Stimulated activated memory B cell treated with anti-CD40 and anti-IgM and Interleukin-4, amounts not matched to agents 10 μg/mL and 1 μg/mL and 100 μg/mL, for 72 hours (primary cell): ENCODE results near the gene TRAPPC2L.
"Not testable (repeated sequence)": the region's sequence is repeated elsewhere in the genome, so short reads cannot be mapped to it uniquely, and the experiment has no call there.

Experiments used
- ATAC-seq: fragments of 150-1000 bp; cut with Tn5 transposase; 2 replicates; pipeline ENCODE4 v1.10.0; 2021
- H3K27ac Mint-ChIP-seq: one replicate; pipeline ENCODE4 v1.8.0; 2022; ENCODE audit warnings: mild to moderate bottlenecking, mixed read lengths
- H3K27me3 Mint-ChIP-seq: one replicate; pipeline ENCODE4 v1.8.0; 2022; ENCODE audit warnings: mixed read lengths
- H3K36me3 Mint-ChIP-seq: one replicate; pipeline ENCODE4 v1.8.0; 2022; ENCODE audit warnings: mixed read lengths
- H3K4me1 Mint-ChIP-seq: one replicate; pipeline ENCODE4 v1.8.0; 2022; ENCODE audit warnings: mixed read lengths
- H3K4me3 Mint-ChIP-seq: one replicate; pipeline ENCODE4 v1.8.0; 2022; ENCODE audit warnings: mild to moderate bottlenecking, moderate library complexity, mixed read lengths
- H3K9me3 Mint-ChIP-seq: one replicate; pipeline ENCODE4 v1.8.0; 2022; ENCODE audit warnings: mixed read lengths

Gene TRAPPC2L

GRCh38 chr16:88815227-88815626 lies 41.7 kb upstream of the TRAPPC2L start:
- Mint-ChIP-seq H3K9me3 (no peaks in the 10 kb centered on the region), H3K36me3 (no peaks in the 10 kb centered on the region), H3K27ac (no peak overlapping the region), H3K4me3 (no peak overlapping the region), H3K4me1 (peaks cover 17% of the 10 kb centered on the region), H3K27me3 (no peaks in the 10 kb centered on the region)
- no peak for ATAC-seq

- H3K4me3 Mint-ChIP-seq, result no peak overlapping the region
- H3K4me1 Mint-ChIP-seq, result peaks cover 9% of the 10 kb centered on the region
- peak; percentile 29 for ATAC-seq
- no peaks in the 10 kb centered on the region for H3K9me3 Mint-ChIP-seq
- H3K36me3 Mint-ChIP-seq, result no peaks in the 10 kb centered on the region
- H3K27ac Mint-ChIP-seq, result no peak overlapping the region
- no peaks in the 10 kb centered on the region for H3K27me3 Mint-ChIP-seq
These were observed 40.9 kb upstream of the TRAPPC2L start for GRCh38 chr16:88815901-88816589.

- Mint-ChIP-seq H3K27ac (no peak overlapping the region), H3K9me3 (no peaks in the 10 kb centered on the region), H3K4me1 (peaks cover 3% of the 10 kb centered on the region), H3K27me3 (no peaks in the 10 kb centered on the region), H3K36me3 (peaks cover 3% of the 10 kb centered on the region), H3K4me3 (no peak overlapping the region)
- no peak for ATAC-seq
These were observed 40.0 kb upstream of the TRAPPC2L start for GRCh38 chr16:88816736-88817535.

- Mint-ChIP-seq H3K27me3 (no peaks in the 10 kb centered on the region), H3K4me3 (no peak overlapping the region), H3K27ac (no peak overlapping the region), H3K9me3 (no peaks in the 10 kb centered on the region), H3K36me3 (peaks cover 14% of the 10 kb centered on the region), H3K4me1 (no peaks in the 10 kb centered on the region)
- no peak for ATAC-seq
These were observed 38.9 kb upstream of the TRAPPC2L start for GRCh38 chr16:88817785-88818574.

- H3K27me3 Mint-ChIP-seq, result no peaks in the 10 kb centered on the region
- peaks cover 16% of the 10 kb centered on the region for H3K36me3 Mint-ChIP-seq
- ATAC-seq, result no peak
- no peaks in the 10 kb centered on the region for H3K4me1 Mint-ChIP-seq
- H3K9me3 Mint-ChIP-seq, result no peaks in the 10 kb centered on the region
- H3K27ac Mint-ChIP-seq, result no peak overlapping the region
- no peak overlapping the region for H3K4me3 Mint-ChIP-seq
These were observed 38.4 kb upstream of the TRAPPC2L start for GRCh38 chr16:88818575-88818874.

GRCh38 chr16:88819126-88819525 lies 37.8 kb upstream of the TRAPPC2L start:
- no peaks in the 10 kb centered on the region for H3K27me3 Mint-ChIP-seq
- no peak overlapping the region for H3K27ac Mint-ChIP-seq
- H3K36me3 Mint-ChIP-seq, result peaks cover 16% of the 10 kb centered on the region
- H3K4me3 Mint-ChIP-seq, result no peak overlapping the region
- no peak for ATAC-seq
- no peaks in the 10 kb centered on the region for H3K4me1 Mint-ChIP-seq
- no peaks in the 10 kb centered on the region for H3K9me3 Mint-ChIP-seq

- Mint-ChIP-seq H3K36me3 (peaks cover 16% of the 10 kb centered on the region), H3K27me3 (no peaks in the 10 kb centered on the region), H3K4me1 (no peaks in the 10 kb centered on the region), H3K9me3 (no peaks in the 10 kb centered on the region), H3K4me3 (no peak overlapping the region), H3K27ac (no peak overlapping the region)
- no peak for ATAC-seq
These were observed 36.4 kb upstream of the TRAPPC2L start for GRCh38 chr16:88820385-88821025.

- H3K27ac Mint-ChIP-seq, result no peak overlapping the region
- H3K4me3 Mint-ChIP-seq, result no peak overlapping the region
- H3K9me3 Mint-ChIP-seq, result no peaks in the 10 kb centered on the region
- ATAC-seq, result no peak
- no peaks in the 10 kb centered on the region for H3K27me3 Mint-ChIP-seq
- H3K4me1 Mint-ChIP-seq, result no peaks in the 10 kb centered on the region
- peaks cover 22% of the 10 kb centered on the region for H3K36me3 Mint-ChIP-seq
These were observed 35.6 kb upstream of the TRAPPC2L start for GRCh38 chr16:88821168-88821850.

- no peaks in the 10 kb centered on the region for H3K27me3 Mint-ChIP-seq
- no peak overlapping the region for H3K4me3 Mint-ChIP-seq
- H3K9me3 Mint-ChIP-seq, result no peaks in the 10 kb centered on the region
- no peak for ATAC-seq
- peaks cover 22% of the 10 kb centered on the region for H3K36me3 Mint-ChIP-seq
- H3K27ac Mint-ChIP-seq, result no peak overlapping the region
- no peaks in the 10 kb centered on the region for H3K4me1 Mint-ChIP-seq
These were observed 34.5 kb upstream of the TRAPPC2L start for GRCh38 chr16:88822281-88823040.

GRCh38 chr16:88823646-88824045 lies 33.3 kb upstream of the TRAPPC2L start:
- not testable (repeated sequence) for H3K27me3 Mint-ChIP-seq, H3K4me1 Mint-ChIP-seq, H3K27ac Mint-ChIP-seq, H3K4me3 Mint-ChIP-seq, H3K9me3 Mint-ChIP-seq, ATAC-seq
- H3K36me3 Mint-ChIP-seq, result peaks cover 22% of the 10 kb centered on the region

- H3K9me3 Mint-ChIP-seq, result no peaks in the 10 kb centered on the region
- ATAC-seq, result no peak
- H3K27ac Mint-ChIP-seq, result no peak overlapping the region
- no peaks in the 10 kb centered on the region for H3K4me1 Mint-ChIP-seq
- no peak overlapping the region for H3K4me3 Mint-ChIP-seq
- H3K36me3 Mint-ChIP-seq, result peaks cover 29% of the 10 kb centered on the region
- H3K27me3 Mint-ChIP-seq, result no peaks in the 10 kb centered on the region
These were observed 32.5 kb upstream of the TRAPPC2L start for GRCh38 chr16:88824256-88825077.

GRCh38 chr16:88825146-88825545 lies 31.8 kb upstream of the TRAPPC2L start:
- Mint-ChIP-seq H3K9me3 (no peaks in the 10 kb centered on the region), H3K4me1 (no peaks in the 10 kb centered on the region), H3K36me3 (peaks cover 33% of the 10 kb centered on the region), H3K27ac (no peak overlapping the region), H3K4me3 (no peak overlapping the region), H3K27me3 (no peaks in the 10 kb centered on the region)
- ATAC-seq, result peak; percentile 53

GRCh38 chr16:88826070-88826840 lies 30.7 kb upstream of the TRAPPC2L start:
- H3K27me3 Mint-ChIP-seq, result no peaks in the 10 kb centered on the region
- H3K9me3 Mint-ChIP-seq, result no peaks in the 10 kb centered on the region
- ATAC-seq, result peak; percentile 56
- H3K27ac Mint-ChIP-seq, result no peak overlapping the region
- no peak overlapping the region for H3K4me3 Mint-ChIP-seq
- peaks cover 38% of the 10 kb centered on the region for H3K36me3 Mint-ChIP-seq
- H3K4me1 Mint-ChIP-seq, result no peaks in the 10 kb centered on the region
